CD8-positive, alpha-beta memory T cell (primary cell): Measurements from ENCODE around the gene RFPL3. TPM values are rescaled to one million over a fixed set of nuclear protein-coding genes. Genes with fewer than 3 reads are reported as not detected.

Source experiments
- CTCF ChIA-PET: fragments of 350-600 bp; sonication (Branson Sonifier 250); formaldehyde crosslinking; loops from one replicate; lab custom pipeline; 2021; ENCODE audit warnings: antibody characterized with exemption; lab: Charles Lee
- POLR2A ChIA-PET: fragments of 350-600 bp; sonication (Branson Sonifier 250); formaldehyde crosslinking; loops from one replicate; lab custom pipeline; 2021; ENCODE audit warnings: antibody characterized with exemption; lab: Charles Lee
- DNase-seq, 5 donors: peaks; one replicate each; pipeline versions ENCODE4 v3.0.0 to v3.0.0-alpha.2; 2020 to 2022; ENCODE audit warnings: mixed read lengths in 1 of 5
- H3K27ac ChIP-seq: one replicate; pipeline ENCODE4 v1.7.0; 2013; ENCODE audit warnings: low read depth, mild to moderate bottlenecking, low read length, moderate library complexity
- H3K27me3 ChIP-seq: 2 replicates; pipeline ENCODE4 v1.7.0; 2013; ENCODE audit warnings: low read length, mild to moderate bottlenecking; ENCODE audit not compliant: insufficient read depth, poor library complexity, severe bottlenecking
- H3K36me3 ChIP-seq: 2 replicates; pipeline ENCODE4 v1.7.0; 2013; ENCODE audit warnings: mild to moderate bottlenecking, low read length, moderate library complexity; ENCODE audit not compliant: insufficient read depth
- H3K4me1 ChIP-seq: 2 replicates; pipeline ENCODE4 v1.7.0; 2013; ENCODE audit warnings: mild to moderate bottlenecking, low read length, moderate library complexity; ENCODE audit not compliant: insufficient read depth
- H3K4me3 ChIP-seq: 2 replicates; pipeline ENCODE4 v1.7.0; 2013; ENCODE audit warnings: mild to moderate bottlenecking, low read length
- H3K9me3 ChIP-seq: 2 replicates; pipeline ENCODE4 v1.7.0; 2013; ENCODE audit warnings: mild to moderate bottlenecking, low read length
- H3K27ac Mint-ChIP-seq, 8 donors: one replicate each; pipeline ENCODE4 v1.8.0; 2020 to 2021; ENCODE audit warnings: mixed read lengths in 8 of 8, mild to moderate bottlenecking in 6 of 8, inconsistent platforms in 3 of 8, moderate library complexity in 3 of 8
- H3K27me3 Mint-ChIP-seq, 2 donors: one replicate each; pipeline ENCODE4 v1.8.0; 2020 to 2021; ENCODE audit warnings: mixed read lengths in 2 of 2, mild to moderate bottlenecking in 1 of 2, moderate library complexity in 1 of 2
- H3K36me3 Mint-ChIP-seq, 3 donors: one replicate each; pipeline ENCODE4 v1.8.0; 2020 to 2021; ENCODE audit warnings: mixed read lengths in 3 of 3, inconsistent platforms in 1 of 3, mild to moderate bottlenecking in 1 of 3
- H3K4me1 Mint-ChIP-seq, 3 donors: one replicate each; pipeline ENCODE4 v1.8.0; 2020 to 2021; ENCODE audit warnings: mixed read lengths in 3 of 3, inconsistent platforms in 1 of 3, mild to moderate bottlenecking in 1 of 3
- H3K4me3 Mint-ChIP-seq, 7 donors: one replicate each; pipeline ENCODE4 v1.8.0; 2020 to 2021; ENCODE audit warnings: mixed read lengths in 7 of 7, mild to moderate bottlenecking in 6 of 7, moderate library complexity in 4 of 7, inconsistent platforms in 2 of 7
- H3K9me3 Mint-ChIP-seq, 5 donors: one replicate each; pipeline ENCODE4 v1.8.0; 2020 to 2022; ENCODE audit warnings: mixed read lengths in 5 of 5, mild to moderate bottlenecking in 3 of 5, moderate library complexity in 2 of 5, inconsistent platforms in 1 of 5
- polyA plus RNA-seq: library from polyadenylated mRNA; unstranded; fragments of 300-500 nt; fragmentation: Illumina TruSeq; gene quantifications from one replicate; pipeline ENCODE4 v1.2.3, GENCODE V29; 2021
- total RNA-seq, 2 experiments: library from RNA; stranded (reverse); gene quantifications; one replicate each; pipeline ENCODE4 v1.2.3, GENCODE V29; 2021

The RFPL3 gene
- total and polyA plus RNA-seq, 3 experiments from 2014 or later: not detected

DNA sequence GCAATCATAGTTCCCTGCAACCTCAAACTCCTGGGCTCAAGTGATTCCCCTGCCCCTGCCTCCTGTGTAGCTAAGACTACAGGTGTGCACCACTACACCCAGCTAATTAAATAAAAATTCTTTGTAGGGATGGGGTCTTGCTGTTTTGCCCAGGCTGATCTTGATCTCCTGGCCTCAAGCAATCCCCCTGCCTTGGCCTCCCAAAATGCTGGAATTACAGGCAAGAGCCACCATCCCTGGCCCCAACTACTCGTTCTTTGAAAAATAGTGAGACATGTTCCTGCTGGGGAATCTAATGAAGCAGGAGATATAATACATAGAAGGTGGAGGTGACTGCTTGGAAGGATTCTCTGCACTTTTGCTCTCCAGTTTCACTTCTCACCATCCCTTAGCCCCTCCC lies 40.1 kb upstream of the RFPL3 start:
- H3K9me3 Mint-ChIP-seq: peaks cover 0 to 4% (median 0%) of the 10 kb centered on the region in 5 donors
- Histone ChIP-seq H3K4me3 (no peak overlapping the region), H3K4me1 (no peaks in the 10 kb centered on the region), H3K27ac (no peak overlapping the region), H3K27me3 (no peaks in the 10 kb centered on the region), H3K36me3 (no peaks in the 10 kb centered on the region), H3K9me3 (no peaks in the 10 kb centered on the region)
- peaks cover 11 to 36% of the 10 kb centered on the region in 2 donors for H3K27me3 Mint-ChIP-seq
- peak overlapping the region in 1 of 8 donors; percentile 4 for H3K27ac Mint-ChIP-seq
- DNase-seq: no peak
- CTCF ChIA-PET: no interaction called here
- H3K4me1 Mint-ChIP-seq: no peaks in the 10 kb centered on the region
- POLR2A ChIA-PET: no interaction called here
- no peak overlapping the region for H3K4me3 Mint-ChIP-seq
- no peaks in the 10 kb centered on the region for H3K36me3 Mint-ChIP-seq

DNA sequence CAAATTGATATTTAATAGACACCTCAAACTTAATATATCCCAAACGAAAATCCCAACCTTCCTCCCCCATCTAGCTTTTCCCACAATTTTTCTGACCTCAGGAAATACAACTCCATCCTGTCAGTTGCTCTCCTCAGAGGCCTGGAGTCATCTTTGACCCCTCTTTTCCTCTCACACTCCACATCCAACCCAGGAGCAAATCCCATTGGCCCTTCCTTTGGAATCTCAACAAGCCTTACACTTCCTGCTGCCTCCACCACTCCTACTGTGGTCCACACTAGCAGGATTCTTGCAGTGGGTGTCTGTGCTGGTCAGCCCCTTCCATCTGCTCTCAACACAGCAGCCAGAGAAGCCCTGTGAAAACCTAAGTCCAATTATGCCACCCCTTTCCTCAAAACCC lies 39.3 kb upstream of the RFPL3 start:
- H3K4me3 Mint-ChIP-seq: no peak overlapping the region
- H3K27me3 Mint-ChIP-seq: peaks cover 11 to 34% of the 10 kb centered on the region in 2 donors
- no peaks in the 10 kb centered on the region for H3K36me3 Mint-ChIP-seq
- Histone ChIP-seq H3K4me3 (no peak overlapping the region), H3K27ac (no peak overlapping the region), H3K27me3 (no peaks in the 10 kb centered on the region), H3K36me3 (no peaks in the 10 kb centered on the region), H3K9me3 (no peaks in the 10 kb centered on the region), H3K4me1 (no peaks in the 10 kb centered on the region)
- H3K27ac Mint-ChIP-seq: no peak overlapping the region
- CTCF ChIA-PET: no interaction called here
- no peak for DNase-seq
- no peaks in the 10 kb centered on the region for H3K4me1 Mint-ChIP-seq
- POLR2A ChIA-PET: no interaction called here
- peaks cover 0 to 4% (median 0%) of the 10 kb centered on the region in 5 donors for H3K9me3 Mint-ChIP-seq

DNA sequence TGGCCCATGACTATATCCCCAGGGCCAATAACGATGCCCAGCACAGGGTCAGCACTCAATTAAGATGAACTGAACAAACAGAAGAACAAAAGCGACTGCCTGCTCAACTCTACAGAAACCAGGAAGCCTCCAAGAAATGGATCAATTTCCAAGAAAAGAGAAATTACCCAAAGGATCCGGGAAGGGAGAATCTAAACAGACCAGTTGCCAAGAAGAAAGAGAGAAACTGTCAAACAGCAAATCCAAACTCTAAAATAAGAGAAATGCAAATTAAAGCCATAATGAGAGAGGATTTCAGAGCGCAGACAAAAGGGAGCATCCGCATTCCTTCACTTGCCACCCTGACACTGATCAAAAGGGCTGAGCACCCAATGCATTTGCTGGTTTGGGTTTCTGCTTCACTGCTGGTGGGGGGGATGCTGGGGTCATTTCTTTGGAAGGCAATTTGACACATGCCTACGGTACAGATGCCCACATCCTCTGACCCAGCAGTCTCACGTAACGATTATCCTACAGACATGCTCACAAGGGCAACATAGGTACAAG lies 37.7 kb upstream of the RFPL3 start:
- CTCF ChIA-PET: no interaction called here
- no peaks in the 10 kb centered on the region for H3K9me3 ChIP-seq
- H3K4me1 ChIP-seq: no peaks in the 10 kb centered on the region
- Mint-ChIP-seq H3K9me3 (peaks cover 0 to 4% (median 0%) of the 10 kb centered on the region in 5 donors), H3K4me3 (no peak overlapping the region), H3K27ac (no peak overlapping the region), H3K4me1 (no peaks in the 10 kb centered on the region), H3K27me3 (peaks cover 11 to 27% of the 10 kb centered on the region in 2 donors), H3K36me3 (no peaks in the 10 kb centered on the region)
- H3K27me3 ChIP-seq: no peaks in the 10 kb centered on the region
- no peak for DNase-seq
- H3K4me3 ChIP-seq: no peak overlapping the region
- POLR2A ChIA-PET: no interaction called here
- no peaks in the 10 kb centered on the region for H3K36me3 ChIP-seq
- no peak overlapping the region for H3K27ac ChIP-seq

DNA sequence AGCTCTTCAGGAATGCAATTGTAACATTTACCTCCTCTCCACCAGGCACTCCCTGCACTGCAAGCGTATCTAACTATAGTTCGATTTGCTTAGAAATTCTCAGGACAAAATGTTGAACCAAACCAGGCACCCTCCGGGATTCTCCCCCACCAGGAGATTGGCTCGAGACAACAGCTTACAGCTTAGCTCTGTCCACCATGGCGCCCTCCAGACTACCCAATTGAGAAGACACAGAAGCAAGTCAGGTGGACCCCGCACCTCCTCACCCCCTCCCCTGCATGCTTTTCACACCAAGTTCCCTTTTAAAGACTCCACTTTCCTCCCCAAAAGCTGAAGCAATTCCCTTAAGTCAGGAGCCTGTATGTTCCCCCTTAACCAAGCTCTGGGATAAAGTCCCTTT lies 34.7 kb upstream of the RFPL3 start:
- Histone ChIP-seq H3K27ac (no peak overlapping the region), H3K36me3 (no peaks in the 10 kb centered on the region), H3K9me3 (no peaks in the 10 kb centered on the region), H3K4me1 (no peaks in the 10 kb centered on the region), H3K4me3 (no peak overlapping the region), H3K27me3 (no peaks in the 10 kb centered on the region)
- CTCF ChIA-PET: no interaction called here
- Mint-ChIP-seq H3K4me3 (no peak overlapping the region), H3K36me3 (no peaks in the 10 kb centered on the region), H3K27me3 (peaks cover 13 to 18% of the 10 kb centered on the region in 2 donors), H3K27ac (no peak overlapping the region), H3K9me3 (peaks cover 0 to 4% (median 0%) of the 10 kb centered on the region in 5 donors), H3K4me1 (no peaks in the 10 kb centered on the region)
- POLR2A ChIA-PET: no interaction called here
- no peak for DNase-seq

DNA sequence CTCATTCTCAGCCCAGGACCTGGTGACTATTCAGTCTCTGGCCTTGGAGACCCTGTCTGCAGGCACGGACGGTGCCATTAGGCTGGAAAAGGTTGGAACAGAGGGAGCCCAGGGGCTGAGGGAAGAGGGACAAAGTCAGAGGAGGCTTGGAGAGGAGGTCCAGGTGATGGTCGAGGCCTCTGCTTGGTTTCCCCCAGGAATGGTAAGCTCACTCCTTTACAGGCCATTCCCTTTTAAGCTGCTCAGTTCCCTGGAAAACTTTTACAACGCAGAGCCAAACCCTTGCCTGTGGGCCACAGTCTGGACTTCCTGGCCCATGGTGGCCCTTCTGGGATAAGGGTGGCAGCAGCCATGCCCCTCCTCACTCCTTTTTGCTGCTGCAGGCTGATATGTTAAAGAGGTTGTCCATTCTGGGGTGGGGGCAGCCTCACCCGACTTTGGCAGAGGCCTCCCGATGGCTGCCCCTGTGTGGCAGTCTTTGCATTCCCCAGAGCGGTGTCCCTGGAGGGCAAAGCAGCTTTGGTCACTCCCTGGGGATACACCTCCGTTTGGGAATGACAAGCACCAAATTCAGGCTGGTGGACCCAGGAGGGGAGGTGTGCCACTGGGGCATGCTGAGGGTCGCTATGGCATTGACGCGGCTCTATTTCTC lies 34.0 kb upstream of the RFPL3 start:
- H3K27ac Mint-ChIP-seq: no peak overlapping the region
- H3K4me3 ChIP-seq: no peak overlapping the region
- H3K9me3 Mint-ChIP-seq: peaks cover 0 to 4% (median 0%) of the 10 kb centered on the region in 5 donors
- no peak overlapping the region for H3K4me3 Mint-ChIP-seq
- no peaks in the 10 kb centered on the region for H3K9me3 ChIP-seq
- H3K36me3 ChIP-seq: no peaks in the 10 kb centered on the region
- no peak for DNase-seq
- H3K27me3 Mint-ChIP-seq: peaks cover 10 to 12% of the 10 kb centered on the region in 2 donors
- no peaks in the 10 kb centered on the region for H3K4me1 Mint-ChIP-seq
- no peaks in the 10 kb centered on the region for H3K4me1 ChIP-seq
- H3K27ac ChIP-seq: no peak overlapping the region
- H3K27me3 ChIP-seq: no peaks in the 10 kb centered on the region
- ChIA-PET CTCF (no interaction called here), POLR2A (no interaction called here)
- no peaks in the 10 kb centered on the region for H3K36me3 Mint-ChIP-seq

DNA sequence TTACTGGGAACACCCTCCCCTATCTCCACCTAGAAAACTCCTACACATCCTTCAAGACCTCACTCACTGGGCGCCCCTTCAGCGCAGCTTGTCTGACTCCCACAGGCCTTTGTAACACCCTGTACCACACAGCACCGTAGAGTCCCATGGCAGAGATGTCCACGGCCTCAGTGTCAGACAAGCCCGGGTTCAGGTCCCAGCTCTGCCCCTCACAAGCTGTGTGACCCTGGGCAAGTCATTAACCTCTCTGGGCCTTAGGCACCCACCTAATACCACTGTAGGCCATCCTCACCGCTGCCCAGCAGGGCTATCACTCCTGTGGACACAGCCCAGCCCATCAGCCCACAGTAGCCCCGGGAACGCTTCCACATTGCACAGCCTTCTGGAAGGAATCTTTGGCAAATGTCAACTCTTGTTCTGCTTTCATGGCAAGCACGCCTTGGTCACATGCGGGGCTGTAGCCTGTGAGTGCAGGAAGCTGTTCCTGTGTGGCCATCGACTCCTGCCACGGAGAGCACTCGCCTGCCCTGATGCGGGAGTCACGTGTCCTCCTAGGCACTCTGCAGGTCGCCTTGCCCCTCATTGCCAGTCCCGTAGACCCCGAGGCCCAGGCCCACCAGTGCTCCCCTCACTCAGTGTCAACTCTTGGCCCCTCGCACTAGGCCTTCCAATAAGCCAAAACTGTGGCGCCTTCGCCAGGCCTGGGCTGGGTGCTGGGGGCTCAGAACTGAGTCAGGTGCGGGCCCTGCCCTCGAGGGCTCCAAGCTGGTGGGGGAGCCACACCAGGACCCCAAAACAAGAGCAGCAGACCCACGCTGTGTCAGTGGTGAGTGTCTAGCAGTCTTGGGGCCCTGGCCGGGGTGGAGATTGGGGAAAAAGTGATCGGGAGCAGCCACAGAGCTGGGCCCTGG lies 32.9 kb upstream of the RFPL3 start:
- Histone ChIP-seq H3K27me3 (no peaks in the 10 kb centered on the region), H3K4me1 (no peaks in the 10 kb centered on the region), H3K4me3 (no peak overlapping the region), H3K9me3 (no peaks in the 10 kb centered on the region), H3K27ac (no peak overlapping the region), H3K36me3 (no peaks in the 10 kb centered on the region)
- ChIA-PET POLR2A (no interaction called here), CTCF (no interaction called here)
- DNase-seq: no peak
- peaks cover 2 to 12% of the 10 kb centered on the region in 2 donors for H3K27me3 Mint-ChIP-seq
- no peaks in the 10 kb centered on the region for H3K4me1 Mint-ChIP-seq
- H3K4me3 Mint-ChIP-seq: no peak overlapping the region
- no peaks in the 10 kb centered on the region for H3K9me3 Mint-ChIP-seq
- H3K36me3 Mint-ChIP-seq: no peaks in the 10 kb centered on the region
- no peak overlapping the region for H3K27ac Mint-ChIP-seq

DNA sequence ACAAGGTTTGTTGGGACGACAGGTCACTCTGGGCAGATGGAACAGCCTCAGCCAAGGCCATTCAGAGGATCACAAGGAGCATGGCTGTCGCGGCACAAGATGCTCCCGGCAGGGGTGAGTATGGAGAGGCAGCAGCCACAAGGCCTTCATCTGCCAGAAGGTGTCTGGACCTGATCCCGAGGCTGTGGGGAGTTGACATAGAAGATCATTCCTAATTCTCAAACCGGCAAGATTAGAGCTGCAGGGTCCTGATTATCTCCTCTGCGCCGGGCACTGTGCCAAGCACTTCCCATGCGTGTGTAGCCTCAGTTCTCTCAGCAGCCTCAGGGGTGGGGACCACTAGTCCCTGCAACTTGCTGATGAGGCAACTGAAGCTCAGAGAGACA lies 32.3 kb upstream of the RFPL3 start:
- POLR2A ChIA-PET: no interaction called here

DNA sequence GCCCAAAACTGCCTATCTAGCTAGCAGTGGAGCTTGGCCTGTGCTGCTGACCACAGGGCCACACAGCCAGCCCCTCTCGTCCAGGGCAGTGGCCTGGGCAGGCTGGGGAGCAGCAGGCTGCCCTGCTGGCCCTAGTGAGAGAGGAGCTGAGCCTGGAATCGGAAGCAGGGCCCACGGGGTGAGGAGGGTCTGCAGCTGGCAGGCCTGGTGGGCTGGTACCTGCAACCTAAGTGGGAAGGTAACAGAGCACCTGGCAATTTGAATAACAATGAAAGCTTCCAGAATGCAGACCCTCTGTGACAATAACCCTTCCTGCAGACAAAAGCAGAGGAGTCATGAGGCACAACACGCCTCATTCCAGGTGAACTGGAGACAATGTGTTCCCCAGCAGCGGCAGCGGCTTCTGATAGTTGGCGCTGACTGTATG lies 31.8 kb upstream of the RFPL3 start:
- H3K9me3 ChIP-seq: no peaks in the 10 kb centered on the region

More for the DNA sequence above, 32.3 kb upstream of the RFPL3 start:
- CTCF ChIA-PET: no interaction called here
- Mint-ChIP-seq H3K27me3 (peaks cover 2 to 10% of the 10 kb centered on the region in 2 donors), H3K36me3 (no peaks in the 10 kb centered on the region), H3K9me3 (no peaks in the 10 kb centered on the region), H3K4me1 (no peaks in the 10 kb centered on the region), H3K27ac (no peak overlapping the region), H3K4me3 (no peak overlapping the region)
- no peaks in the 10 kb centered on the region for H3K27me3 ChIP-seq
- H3K27ac ChIP-seq: no peak overlapping the region
- H3K36me3 ChIP-seq: no peaks in the 10 kb centered on the region
- H3K4me3 ChIP-seq: no peak overlapping the region
- H3K4me1 ChIP-seq: no peaks in the 10 kb centered on the region
- H3K9me3 ChIP-seq: no peaks in the 10 kb centered on the region
- no peak for DNase-seq

More for the DNA sequence above, 31.8 kb upstream of the RFPL3 start:
- Histone ChIP-seq H3K27me3 (no peaks in the 10 kb centered on the region), H3K4me3 (no peak overlapping the region), H3K27ac (no peak overlapping the region), H3K4me1 (no peaks in the 10 kb centered on the region), H3K36me3 (no peaks in the 10 kb centered on the region)
- H3K36me3 Mint-ChIP-seq: no peaks in the 10 kb centered on the region
- no peaks in the 10 kb centered on the region for H3K9me3 Mint-ChIP-seq
- no peak for DNase-seq
- POLR2A ChIA-PET: no interaction called here
- H3K4me3 Mint-ChIP-seq: no peak overlapping the region
- H3K27me3 Mint-ChIP-seq: peaks cover 4 to 7% of the 10 kb centered on the region in 2 donors
- H3K27ac Mint-ChIP-seq: no peak overlapping the region
- H3K4me1 Mint-ChIP-seq: no peaks in the 10 kb centered on the region
- CTCF ChIA-PET: no interaction called here
